CD14-positive monocyte (primary cell): ENCODE measurements around the gene ZRANB3. TPM values are rescaled to one million over a fixed set of nuclear protein-coding genes. Genes with fewer than 3 reads are reported as not detected.

Experiments
- DNase-seq, 3 donors: peaks; one replicate each; pipeline ENCODE4 v3.0.0-alpha.2; 2011 to 2022
- H2AFZ ChIP-seq: 2 replicates; pipeline ENCODE4 v1.6.0; 2012; ENCODE audit warnings: mild to moderate bottlenecking, low read depth, low read length, inconsistent platforms; ENCODE audit not compliant: insufficient read depth, poor library complexity, severe bottlenecking
- H3K27ac ChIP-seq, 2 donors: 1 replicate in 1 of 2; 2 replicates in 1 of 2; pipeline ENCODE4 v1.5.1; 2012 to 2013; ENCODE audit warnings: low read length in 2 of 2, control low read depth in 1 of 2, inconsistent platforms in 1 of 2, low read depth in 1 of 2, mild to moderate bottlenecking in 1 of 2
- H3K27me3 ChIP-seq, 2 donors: one replicate each; pipeline versions ENCODE4 v1.6.0 to v1.6.1; 2011 to 2013; ENCODE audit warnings: low read length in 2 of 2; ENCODE audit not compliant: control insufficient read depth in 2 of 2, insufficient read depth in 2 of 2
- H3K36me3 ChIP-seq, 2 donors: replicated peaks in 1 of 2; 1 replicate in 1 of 2; 2 replicates in 1 of 2; pipeline versions ENCODE4 v1.5.1 to v1.6.1; 2012 to 2013; ENCODE audit warnings: low read length in 2 of 2, control low read depth in 1 of 2, inconsistent platforms in 1 of 2, mild to moderate bottlenecking in 1 of 2; ENCODE audit not compliant: insufficient read depth in 2 of 2, control insufficient read depth in 1 of 2
- H3K4me1 ChIP-seq, 2 donors: 1 replicate in 1 of 2; 2 replicates in 1 of 2; pipeline versions ENCODE4 v1.5.1 to v1.6.1; 2012 to 2013; ENCODE audit warnings: low read length in 2 of 2, control low read depth in 1 of 2, inconsistent platforms in 1 of 2, mild to moderate bottlenecking in 1 of 2, moderate library complexity in 1 of 2; ENCODE audit not compliant: insufficient read depth in 2 of 2, control insufficient read depth in 1 of 2
- H3K4me2 ChIP-seq: replicated peaks from 2 replicates; pipeline ENCODE3; 2012; ENCODE audit warnings: low read length, moderate library complexity, mild to moderate bottlenecking; ENCODE audit not compliant: poor library complexity, severe bottlenecking; ENCODE audit errors: extremely low read depth
- H3K4me3 ChIP-seq, 3 experiments: fragments of 200-600 bp in 1 of 3; sonication (generic) in 1 of 3; replicated peaks in 1 of 3; 1 replicate in 2 of 3; 2 replicates in 1 of 3; pipeline ENCODE4 v1.5.1; 2011 to 2013; ENCODE audit warnings: low read length in 3 of 3, mild to moderate bottlenecking in 3 of 3, control low read depth in 2 of 3, low read depth in 2 of 3, inconsistent platforms in 1 of 3, moderate library complexity in 1 of 3
- H3K79me2 ChIP-seq: 2 replicates; pipeline ENCODE4 v1.6.0; 2012; ENCODE audit warnings: mild to moderate bottlenecking, control low read depth, inconsistent platforms, low read length, moderate library complexity; ENCODE audit not compliant: insufficient read depth
- H3K9ac ChIP-seq: 2 replicates; pipeline ENCODE4 v1.6.0; 2017; ENCODE audit warnings: low read length, mild to moderate bottlenecking; ENCODE audit not compliant: insufficient read depth, poor library complexity, severe bottlenecking
- H3K9me3 ChIP-seq, 2 donors: replicated peaks in 1 of 2; 1 replicate in 1 of 2; 2 replicates in 1 of 2; pipeline versions ENCODE4 v1.5.1 to v1.6.1; 2012 to 2013; ENCODE audit warnings: low read length in 2 of 2, control low read depth in 1 of 2; ENCODE audit not compliant: control insufficient read depth in 1 of 2, insufficient read depth in 1 of 2
- H4K20me1 ChIP-seq: 2 replicates; pipeline ENCODE4 v1.6.0; 2012; ENCODE audit warnings: mild to moderate bottlenecking, low read length, control low read depth, moderate library complexity; ENCODE audit not compliant: insufficient read depth
- H3K27ac Mint-ChIP-seq, 7 donors: one replicate each; pipeline ENCODE4 v1.8.0; 2020; ENCODE audit warnings: mild to moderate bottlenecking in 7 of 7, mixed read lengths in 7 of 7, moderate library complexity in 6 of 7, inconsistent platforms in 2 of 7
- H3K27me3 Mint-ChIP-seq, 3 donors: one replicate each; pipeline ENCODE4 v1.8.0; 2021 to 2022; ENCODE audit warnings: low read depth in 3 of 3, mild to moderate bottlenecking in 3 of 3, mixed read lengths in 3 of 3, moderate library complexity in 3 of 3, inconsistent platforms in 1 of 3
- H3K36me3 Mint-ChIP-seq, 2 donors: one replicate each; pipeline ENCODE4 v1.8.0; 2020; ENCODE audit warnings: mixed read lengths in 2 of 2, inconsistent platforms in 1 of 2, mild to moderate bottlenecking in 1 of 2
- H3K4me1 Mint-ChIP-seq: one replicate; pipeline ENCODE4 v1.8.0; 2020; ENCODE audit warnings: mild to moderate bottlenecking, mixed read lengths
- H3K4me3 Mint-ChIP-seq, 2 donors: one replicate each; pipeline ENCODE4 v1.8.0; 2020; ENCODE audit warnings: mild to moderate bottlenecking in 2 of 2, mixed read lengths in 2 of 2, moderate library complexity in 1 of 2
- H3K9me3 Mint-ChIP-seq, 7 donors: one replicate each; pipeline ENCODE4 v1.8.0; 2020 to 2022; ENCODE audit warnings: mixed read lengths in 7 of 7, mild to moderate bottlenecking in 6 of 7, moderate library complexity in 6 of 7, inconsistent platforms in 2 of 7
- CTCF ChIP-seq: fragments of 200-600 bp; IDR thresholded peaks from one replicate; pipeline ENCODE4 v1.8.0; 2022; ENCODE audit warnings: antibody characterized with exemption, mild to moderate bottlenecking
- WGBS: methylation state at CpG from one replicate; pipeline ENCODE4 v1.1.5; 2013; ENCODE audit warnings: missing lambda C conversion rate; ENCODE audit not compliant: insufficient coverage; 5-methylcytosine and 5-hydroxymethylcytosine counted together
- intact Hi-C, 2 donors: fragments of 100-400 bp; cut with micrococcal nuclease; formaldehyde crosslinking; loops; one replicate each; pipeline versions ENCODE4 v1.15.0 to v1.15.1; 2023
- polyA plus RNA-seq, 3 donors: library from polyadenylated mRNA; depleted of rRNA in 1 of 3; unstranded in 2 of 3; stranded (reverse) in 1 of 3; fragments of 300-500 nt in 2 of 3; fragments of >200 nt in 1 of 3; fragmentation: Illumina TruSeq in 2 of 3; gene quantifications; 1 replicate in 2 of 3; 2 replicates in 1 of 3; pipeline ENCODE4 v1.2.3, GENCODE V29; 2012 to 2021

The ZRANB3 gene
- polyA plus RNA-seq, 3 donors, result 0.47 to 3.5 (median 0.64) TPM

GRCh38 chr2:135285391-135285790 lies 245.6 kb downstream of the ZRANB3 start:
- intact Hi-C loops, result no loop called here
- Mint-ChIP-seq H3K9me3 (peaks cover 9 to 30% (median 22%) of the 10 kb centered on the region in 7 donors), H3K27me3 (no peaks in the 10 kb centered on the region), H3K4me3 (no peak overlapping the region), H3K4me1 (no peaks in the 10 kb centered on the region), H3K36me3 (no peaks in the 10 kb centered on the region), H3K27ac (no peak overlapping the region)
- Histone ChIP-seq H3K4me2 (no peak overlapping the region), H3K9me3 (peaks cover 6% of the 10 kb centered on the region in 2 donors), H3K36me3 (no peaks in the 10 kb centered on the region), H4K20me1 (no peaks in the 10 kb centered on the region), H3K4me1 (no peaks in the 10 kb centered on the region), H3K79me2 (no peaks in the 10 kb centered on the region), H3K27me3 (no peaks in the 10 kb centered on the region), H3K9ac (no peak overlapping the region), H3K4me3 (no peak overlapping the region), H2AFZ (no peak overlapping the region), H3K27ac (no peak overlapping the region)
- DNase-seq, result no peak
- no CpG with 5 or more reads among the region's 3 CpGs for WGBS
- TF ChIP-seq CTCF, result no peak

GRCh38 chr2:135281379-135281778 lies 249.6 kb downstream of the ZRANB3 start:
- Mint-ChIP-seq H3K4me3 (no peak overlapping the region), H3K27me3 (no peaks in the 10 kb centered on the region), H3K27ac (no peak overlapping the region), H3K4me1 (no peaks in the 10 kb centered on the region), H3K9me3 (peaks cover 2 to 10% (median 6%) of the 10 kb centered on the region in 7 donors), H3K36me3 (no peaks in the 10 kb centered on the region)
- no peaks in the 10 kb centered on the region for H3K79me2 ChIP-seq
- H2AFZ ChIP-seq, result no peak overlapping the region
- no peak for TF ChIP-seq CTCF
- no peaks in the 10 kb centered on the region for H3K27me3 ChIP-seq
- no peak overlapping the region for H3K4me3 ChIP-seq
- no peak overlapping the region for H3K27ac ChIP-seq
- 83% methylated on average over 1 of the region's 1 CpG for WGBS
- no peaks in the 10 kb centered on the region for H3K36me3 ChIP-seq
- H3K9me3 ChIP-seq, result no peaks in the 10 kb centered on the region
- H3K4me1 ChIP-seq, result no peaks in the 10 kb centered on the region
- no peak overlapping the region for H3K9ac ChIP-seq
- intact Hi-C loops, result no loop called here
- H4K20me1 ChIP-seq, result no peaks in the 10 kb centered on the region
- no peak overlapping the region for H3K4me2 ChIP-seq
- DNase-seq, result no peak
